C4-2B (cell line): ENCODE data around the gene TEX101.
"Not testable (repeated sequence)": the region's sequence is repeated elsewhere in the genome, so short reads cannot be mapped to it uniquely, and the experiment has no call there.

Source experiments
- CTCF ChIP-seq: fragments of 450-650 bp; conservative IDR thresholded peaks from 2 replicates; pipeline ENCODE4 v1.5.1; 2017; ENCODE audit warnings: mild to moderate bottlenecking
- ZFX ChIP-seq: fragments of 450-650 bp; IDR thresholded peaks from 2 replicates; pipeline ENCODE4 v1.6.1; 2017

- TF ChIP-seq CTCF, ZFX: not testable (repeated sequence)
These were observed 32.0 kb upstream of the TEX101 start for GRCh38 chr19:43382586-43383216.
